SKM-1 (cell line): ENCODE results near the gene ZNF565.
"Not testable (repeated sequence)": the region's sequence is repeated elsewhere in the genome, so short reads cannot be mapped to it uniquely, and the experiment has no call there.

Source experiments
- DNase-seq: peaks from one replicate; lab custom pipeline; 2025; ENCODE audit not compliant: unreplicated experiment; lab: John Stamatoyannopoulos, UW

ZNF565 gene

DNA sequence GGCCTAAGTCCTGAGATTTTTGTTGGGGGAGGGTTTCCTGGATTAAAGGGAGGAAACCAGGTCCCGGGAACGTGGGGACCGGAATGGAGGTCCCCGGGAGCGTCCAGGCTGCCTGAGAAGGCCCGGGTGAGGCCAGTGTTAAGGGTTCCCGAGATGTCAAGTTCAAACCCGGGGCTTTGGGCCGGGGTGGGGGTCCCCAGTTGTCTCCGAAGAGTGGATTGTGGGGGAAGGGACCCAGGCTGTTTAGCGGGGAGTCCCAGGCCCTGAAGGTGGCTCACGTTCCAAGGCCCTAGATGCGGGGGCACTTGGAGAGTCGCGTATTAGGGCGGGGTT, 62.5 kb downstream of the ZNF565 start:
- DNase-seq, result no peak

DNA sequence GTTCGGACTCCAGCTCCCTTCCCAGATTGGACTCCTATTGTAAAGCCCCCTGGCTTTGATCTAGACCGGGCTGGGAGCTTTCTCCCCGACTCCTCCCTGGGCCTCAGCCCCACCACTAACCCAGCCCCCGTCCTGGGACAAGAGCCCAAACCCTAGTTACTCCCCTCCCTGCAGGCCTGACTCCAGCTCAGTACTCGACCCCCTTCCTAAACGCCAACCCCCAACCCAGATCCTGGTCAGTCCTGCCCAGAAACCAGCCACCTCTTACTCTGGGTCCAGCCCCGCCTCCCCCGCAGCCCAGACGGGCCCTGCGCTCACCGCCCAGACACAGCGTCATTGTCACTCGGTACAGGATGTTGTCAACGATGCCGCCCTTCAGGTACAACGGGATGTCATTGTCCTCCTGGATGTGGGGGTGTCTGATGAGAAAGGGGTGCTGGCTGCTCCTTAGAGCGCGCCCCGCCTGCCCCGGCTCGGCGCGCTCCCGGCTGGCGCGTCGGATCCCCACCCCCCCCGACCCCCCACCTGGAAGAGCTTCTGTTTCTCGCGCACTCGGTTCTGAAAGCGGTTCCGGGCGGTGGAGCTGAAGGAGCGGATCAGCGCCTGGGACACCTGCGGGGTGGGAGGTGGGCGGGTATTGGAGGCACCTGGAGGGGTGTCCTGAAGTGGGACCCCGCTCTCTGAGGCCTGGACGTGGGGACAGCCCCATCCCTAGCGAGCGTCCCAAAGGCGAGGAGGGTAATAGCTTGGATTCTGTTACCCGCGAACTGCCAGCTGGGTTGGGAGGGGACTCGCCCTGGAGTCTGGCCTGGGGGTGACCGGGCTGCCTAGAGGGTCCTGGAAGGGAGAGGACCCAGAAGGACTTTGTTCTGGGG, 63.1 kb downstream of the ZNF565 start:
- DNase-seq, result no peak

DNA sequence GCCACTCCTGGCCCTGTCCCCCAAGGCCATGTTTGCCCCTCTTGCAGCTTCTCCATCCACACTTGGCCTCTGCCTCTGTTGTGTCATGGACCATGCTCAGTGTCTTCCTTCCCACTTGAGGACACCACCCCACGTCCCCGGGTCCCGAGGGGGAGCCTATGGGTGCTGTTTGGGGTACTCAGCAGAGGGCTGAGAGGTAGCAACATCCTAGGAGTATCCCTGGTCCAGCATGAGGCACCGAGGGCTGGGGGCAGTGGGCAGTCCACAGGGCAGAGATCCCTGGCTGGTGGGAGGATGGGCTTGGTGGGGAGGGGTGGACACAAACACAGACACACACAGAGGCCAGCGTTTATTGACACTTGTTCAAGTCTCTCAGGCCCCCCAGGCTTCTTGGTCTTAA, 63.9 kb downstream of the ZNF565 start:
- no peak for DNase-seq

DNA sequence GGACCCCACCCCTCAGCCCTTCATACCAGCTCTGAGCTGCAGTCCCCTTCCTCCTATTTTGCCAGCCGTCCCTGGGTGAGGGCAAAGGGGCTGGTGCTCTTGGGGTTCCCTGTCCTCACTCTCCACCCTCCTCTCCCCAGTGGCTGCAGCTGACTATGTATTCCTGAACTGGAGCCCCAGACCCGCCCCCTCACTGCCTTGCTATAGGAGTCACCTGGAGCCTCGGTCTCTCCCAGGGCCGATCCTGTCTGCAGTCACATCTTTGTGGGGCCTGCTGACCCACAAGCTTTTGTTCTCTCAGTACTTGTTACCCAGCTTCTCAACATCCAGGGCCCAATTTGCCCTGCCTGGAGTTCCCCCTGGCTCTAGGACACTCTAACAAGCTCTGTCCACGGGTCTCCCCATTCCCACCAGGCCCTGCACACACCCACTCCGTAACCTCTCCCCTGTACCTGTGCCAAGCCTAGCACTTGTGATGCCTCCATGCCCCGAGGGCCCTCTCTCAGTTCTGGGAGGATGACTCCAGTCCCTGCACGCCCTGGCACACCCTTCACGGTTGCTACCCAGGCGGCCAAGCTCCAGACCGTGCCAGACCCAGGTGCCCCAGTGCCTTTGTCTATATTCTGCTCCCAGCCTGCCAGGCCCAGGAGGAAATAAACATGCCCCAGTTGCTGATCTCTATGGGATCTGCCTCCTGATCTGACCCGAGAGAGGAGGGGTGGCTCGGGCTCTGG, 64.6 kb downstream of the ZNF565 start:
- no peak for DNase-seq

DNA sequence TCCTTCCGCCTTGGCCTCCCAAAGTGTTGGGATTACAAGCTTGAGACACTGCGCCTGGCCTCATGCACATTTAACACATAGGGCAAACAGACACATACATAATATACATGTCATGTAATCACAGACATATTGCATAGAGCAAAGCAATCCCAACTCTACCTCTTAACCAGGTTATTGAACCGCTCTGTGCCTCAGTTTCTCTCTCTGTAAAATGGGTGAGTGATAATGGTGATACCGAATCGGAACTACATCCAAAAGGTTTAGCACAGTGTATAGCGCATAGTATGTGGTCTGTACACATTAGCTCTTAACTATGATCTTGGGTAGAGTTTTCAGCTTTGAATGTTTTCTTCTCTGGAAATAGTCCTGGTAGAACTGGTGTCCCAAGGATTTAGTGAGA, 69.8 kb downstream of the ZNF565 start:
- DNase-seq, result no peak

DNA sequence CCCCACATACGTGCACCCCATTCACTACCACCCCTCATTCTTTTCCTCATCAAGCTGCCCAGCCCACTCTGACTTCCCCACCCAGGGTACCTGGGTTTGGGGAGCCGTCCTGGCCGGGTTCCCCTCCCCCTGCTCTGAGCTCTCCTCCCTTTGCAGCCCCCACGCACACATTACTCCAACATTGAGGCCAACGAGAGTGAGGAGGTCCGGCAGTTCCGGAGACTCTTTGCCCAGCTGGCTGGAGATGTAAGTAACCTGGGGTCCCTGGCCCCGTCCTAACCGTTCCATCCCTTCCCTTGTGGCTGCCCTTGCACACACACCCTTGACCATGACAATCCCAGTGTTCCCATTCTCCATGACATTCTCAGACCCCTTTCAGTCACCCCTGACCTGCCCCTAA, 72.0 kb downstream of the ZNF565 start:
- no peak for DNase-seq

DNA sequence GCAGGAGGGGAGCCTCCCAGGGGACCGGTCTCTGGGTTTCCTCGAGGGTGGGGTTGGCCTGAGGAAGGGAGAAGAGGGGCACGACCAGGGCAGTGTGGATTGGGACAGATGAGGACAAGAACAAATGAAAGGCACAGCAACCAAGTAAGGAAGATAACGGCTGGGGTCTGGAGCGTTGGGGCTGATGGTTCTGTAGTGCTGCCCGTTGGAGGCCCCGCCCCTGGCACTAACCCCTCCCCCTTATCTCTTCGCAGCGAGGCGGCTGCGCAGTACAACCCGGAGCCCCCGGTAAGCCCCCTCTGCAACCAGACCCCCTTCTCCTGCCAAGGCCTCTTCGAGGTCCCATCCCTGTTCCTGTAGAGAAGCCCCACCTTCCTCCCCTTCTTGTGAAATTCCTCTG, 72.4 kb downstream of the ZNF565 start:
- no peak for DNase-seq

DNA sequence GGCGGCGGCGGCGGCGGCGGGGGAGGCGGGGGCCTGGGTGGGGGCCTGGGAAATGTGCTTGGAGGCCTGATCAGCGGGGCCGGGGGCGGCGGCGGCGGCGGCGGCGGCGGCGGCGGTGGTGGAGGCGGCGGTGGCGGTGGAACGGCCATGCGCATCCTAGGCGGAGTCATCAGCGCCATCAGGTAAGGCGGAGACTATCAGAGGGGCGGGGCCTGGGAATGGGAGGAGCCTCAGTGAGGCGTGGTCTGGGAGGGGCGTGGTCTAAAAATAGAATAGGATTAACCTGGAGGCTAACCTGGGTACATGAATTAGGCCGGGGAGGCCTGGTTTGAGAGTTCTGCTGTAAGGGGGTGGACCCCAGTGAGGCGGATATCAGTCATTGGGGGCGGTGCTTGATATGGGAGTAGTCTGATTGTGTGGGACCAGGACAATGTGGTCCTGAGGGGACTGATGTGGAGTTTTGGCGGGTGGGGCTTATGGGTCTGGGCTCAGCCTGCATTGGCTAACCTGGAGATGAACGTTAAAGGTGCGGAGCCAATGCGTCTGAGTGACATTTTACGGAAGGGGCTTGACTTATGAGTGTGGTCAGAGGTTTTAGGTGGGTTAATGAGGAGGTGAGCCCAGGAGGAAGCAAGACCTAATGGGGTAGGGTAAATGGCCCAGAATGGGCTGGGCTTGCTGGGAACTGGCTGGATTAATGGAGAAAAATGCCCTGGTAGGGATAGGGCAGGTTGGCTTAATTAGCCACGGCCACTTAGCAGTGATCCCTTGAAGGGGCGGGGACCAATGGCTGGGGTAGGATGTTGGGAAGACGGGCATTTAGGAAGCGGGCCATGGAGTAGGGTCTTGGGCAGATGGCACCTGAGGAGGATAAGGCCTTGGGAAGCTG, 73.2 kb downstream of the ZNF565 start:
- peak; percentile 69 for DNase-seq

DNA sequence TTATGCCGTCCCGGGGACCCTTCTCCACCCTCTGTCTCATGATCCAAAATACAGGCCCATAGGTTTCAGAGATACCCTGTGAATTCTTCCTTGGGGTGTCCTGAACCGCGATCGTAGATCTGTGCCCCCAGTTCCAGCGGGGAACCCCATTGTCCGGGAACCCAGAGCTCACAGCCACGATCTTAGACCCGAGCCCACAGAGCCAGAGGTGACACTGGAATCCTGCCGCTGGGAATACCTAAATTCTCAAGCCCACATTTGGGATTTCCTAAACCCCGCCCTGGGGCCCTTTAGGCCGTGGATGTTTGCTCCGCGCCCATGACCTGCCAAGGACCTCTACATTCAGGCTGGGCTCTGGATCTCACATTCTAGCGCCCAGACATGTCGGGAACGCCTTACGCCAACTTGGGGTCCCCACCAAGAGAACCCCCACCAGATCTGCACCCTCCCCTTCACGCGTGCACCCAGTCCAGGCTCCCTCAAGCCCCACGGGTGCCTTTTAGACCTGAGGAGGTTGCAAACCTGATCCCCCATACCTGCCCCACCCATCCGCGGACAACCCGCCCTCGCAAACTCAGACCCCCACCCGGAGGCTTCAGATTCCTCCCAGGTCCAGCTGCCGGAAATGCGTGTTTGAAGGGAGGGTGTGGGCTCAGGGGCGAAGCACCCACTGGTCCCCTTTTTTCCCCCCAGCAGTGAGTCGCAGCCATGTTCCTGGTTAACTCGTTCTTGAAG, 74.0 kb downstream of the ZNF565 start:
- DNase-seq, result no peak

DNA sequence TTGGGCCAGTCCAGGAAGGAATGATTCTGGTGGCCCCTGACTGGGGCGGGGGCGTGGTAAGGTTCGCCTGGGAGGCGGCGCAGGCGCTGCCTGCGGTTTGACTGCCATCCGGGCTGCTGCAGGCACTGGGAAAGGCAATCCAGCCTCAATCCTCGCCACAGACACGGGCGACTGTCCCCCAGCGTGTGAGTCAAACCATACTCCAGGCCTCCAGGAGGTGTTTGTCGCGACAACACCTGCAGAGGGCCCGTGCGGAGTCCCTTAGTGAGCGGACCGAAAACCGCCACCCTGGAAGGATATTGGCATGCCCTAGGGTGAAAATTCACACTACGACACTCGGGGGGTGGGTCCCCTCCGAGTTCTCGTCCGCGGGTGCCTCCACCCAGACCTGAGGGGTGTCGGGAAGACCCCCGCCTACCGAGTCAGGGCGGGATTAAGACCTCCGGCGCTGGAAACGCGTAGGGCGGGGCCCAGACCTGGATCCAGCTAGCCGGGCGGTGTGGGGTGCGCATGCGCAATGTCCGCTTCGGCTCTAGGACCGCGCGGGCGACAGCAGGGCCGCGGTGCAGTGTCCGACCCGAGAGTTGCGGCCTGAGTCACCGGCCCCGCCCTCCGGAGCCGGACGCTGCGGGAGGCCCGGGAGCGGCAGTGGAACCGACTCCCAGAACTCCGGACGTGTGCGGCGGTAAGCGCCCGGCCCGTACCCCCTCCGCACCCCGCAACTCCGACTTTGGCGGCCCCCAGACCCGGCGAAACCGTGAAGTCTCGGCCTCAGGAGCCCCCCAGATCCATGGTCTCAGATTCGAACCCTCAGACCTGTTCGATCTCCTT, 74.8 kb downstream of the ZNF565 start, which contains the start of gene CAPNS1:
Gene CAPNS1, plus strand, starts transcription at position 594 of the 831 bp plus-strand sequence. CDS start 946 bp downstream, outside the sequence.
- DNase-seq, result peak; percentile 82

DNA sequence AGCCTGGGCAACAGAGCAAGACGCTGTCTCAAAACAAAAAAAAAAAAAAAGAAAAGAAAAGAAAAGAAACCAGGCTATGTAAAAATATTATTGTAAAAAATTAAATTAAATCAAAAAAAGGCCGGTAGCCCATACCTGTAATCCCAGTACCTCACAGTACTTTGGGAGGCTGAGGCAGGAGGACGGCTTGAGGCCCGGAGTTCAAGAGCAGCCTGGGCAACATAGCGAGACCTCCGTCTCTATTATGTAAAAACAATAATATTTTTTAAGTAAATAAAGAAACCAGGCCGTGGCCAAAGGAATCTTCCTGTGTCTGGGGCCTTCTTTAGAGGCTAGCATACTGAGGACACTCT, 75.4 kb downstream of the ZNF565 start:
- DNase-seq, result no peak

DNA sequence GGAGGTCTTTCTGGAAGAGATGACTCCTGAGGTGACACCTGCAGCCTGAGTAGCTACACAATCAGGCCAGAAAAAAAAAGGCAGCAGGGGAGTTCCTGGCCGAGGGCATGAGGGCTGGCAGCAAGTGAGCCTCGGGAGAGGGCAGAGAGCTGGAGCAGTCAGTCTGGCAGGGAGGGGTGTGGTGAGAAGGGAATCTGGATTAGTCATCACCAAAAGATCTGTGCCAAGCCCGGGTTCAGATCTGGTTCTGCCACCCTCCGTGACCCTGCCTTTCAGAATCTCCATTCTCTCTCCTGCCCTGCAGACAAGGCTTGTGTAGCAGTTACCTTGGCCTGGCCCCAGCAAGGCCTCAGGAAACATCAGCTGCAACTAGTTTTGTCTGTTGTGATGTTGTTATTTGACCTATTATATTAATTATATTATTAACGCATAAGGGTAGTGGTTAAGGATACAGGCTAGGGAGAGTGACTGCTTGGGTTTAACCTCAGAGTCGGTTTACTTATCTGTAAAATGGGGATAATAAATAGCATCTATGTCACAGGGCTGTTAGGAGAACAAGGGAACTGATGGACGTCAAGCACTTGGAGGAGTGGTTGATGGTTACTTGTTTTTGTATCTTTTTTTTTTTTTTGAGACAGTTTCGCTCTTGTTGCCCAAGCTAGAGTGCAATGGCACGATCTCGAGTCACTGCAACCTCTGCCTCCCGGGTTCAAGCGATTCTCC, 77.3 kb downstream of the ZNF565 start:
- no peak for DNase-seq

DNA sequence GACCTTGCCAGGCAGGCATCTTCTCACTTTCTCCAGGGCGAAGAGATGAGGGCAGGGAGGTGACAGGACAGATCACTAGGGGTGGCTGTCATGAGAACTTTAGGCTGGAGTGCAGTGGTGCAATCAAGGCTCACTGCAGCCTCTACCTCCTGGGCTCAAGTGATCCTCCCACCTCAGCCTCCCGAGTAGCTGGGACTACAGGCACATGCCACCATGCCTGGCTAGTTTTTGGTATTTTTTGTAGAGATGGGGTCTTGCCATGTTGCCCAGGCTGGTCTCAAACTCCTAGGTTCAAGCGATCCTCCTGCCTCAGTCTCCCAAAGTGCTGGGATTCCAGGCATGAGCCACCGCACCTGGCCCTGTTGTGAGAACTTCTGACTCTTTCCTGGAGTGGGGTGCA, 79.6 kb downstream of the ZNF565 start:
- not testable (repeated sequence) for DNase-seq
